Inflammatory macrophage (primary cell): ENCODE results near the gene APOBEC3H.
A peak's percentile ranks its signal among the peaks of the same experiment; 100 is the strongest.

Experiments used
- DNase-seq, 2 donors: peaks; one replicate each; pipeline ENCODE4 v3.0.0-alpha.2; 2020 to 2022

Gene APOBEC3H

DNA sequence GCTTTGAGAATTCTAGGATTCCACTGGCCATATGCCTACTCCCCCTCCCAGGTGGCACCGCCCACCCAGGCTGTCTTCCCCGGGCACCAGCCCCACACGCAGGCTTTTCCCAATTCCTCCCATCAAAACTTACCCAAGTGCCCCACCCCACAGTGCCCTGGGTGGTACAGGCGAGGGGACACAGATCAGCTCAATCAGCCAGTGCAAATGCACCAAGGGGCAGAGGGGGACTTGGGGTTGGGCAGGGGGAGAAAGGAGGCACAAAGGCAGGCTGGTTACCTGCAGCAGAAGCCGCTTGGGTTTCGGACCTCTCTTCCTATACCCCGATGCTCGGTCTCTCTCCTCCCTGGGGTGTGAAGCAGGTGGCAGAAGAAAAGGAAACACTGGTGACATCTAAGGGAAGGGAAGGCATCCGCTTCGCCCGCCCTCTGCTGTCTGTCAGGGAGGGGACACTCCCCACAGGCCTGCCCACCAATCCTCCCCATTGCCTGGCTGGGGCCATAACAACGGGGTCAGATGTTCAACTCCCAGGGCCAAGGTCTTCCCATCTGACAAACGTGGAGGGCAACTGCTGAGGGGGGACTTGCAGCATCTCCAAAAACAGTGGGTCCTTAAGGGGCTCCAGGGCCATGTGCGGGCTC lies 41.4 kb downstream of the APOBEC3H start:
- DNase-seq, result no peak

DNA sequence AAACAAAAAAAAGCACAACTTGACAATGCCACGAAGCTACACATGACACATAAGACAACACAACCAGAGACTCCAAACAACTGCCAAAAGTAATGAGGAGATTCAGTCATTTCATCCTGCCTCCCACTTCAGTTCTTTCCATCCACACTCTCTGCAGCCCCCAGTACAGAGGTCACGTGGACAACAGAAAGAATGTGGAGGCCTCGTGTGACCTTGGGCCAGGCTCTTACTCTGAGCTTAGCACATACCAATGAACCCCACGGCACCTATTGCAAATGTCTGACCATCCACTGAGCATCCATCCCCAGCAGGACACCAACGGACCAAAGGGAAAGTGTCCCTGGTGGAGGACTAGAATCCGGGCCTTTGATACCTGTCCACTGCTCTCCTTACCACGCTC lies 42.9 kb downstream of the APOBEC3H start:
- DNase-seq, result no peak

DNA sequence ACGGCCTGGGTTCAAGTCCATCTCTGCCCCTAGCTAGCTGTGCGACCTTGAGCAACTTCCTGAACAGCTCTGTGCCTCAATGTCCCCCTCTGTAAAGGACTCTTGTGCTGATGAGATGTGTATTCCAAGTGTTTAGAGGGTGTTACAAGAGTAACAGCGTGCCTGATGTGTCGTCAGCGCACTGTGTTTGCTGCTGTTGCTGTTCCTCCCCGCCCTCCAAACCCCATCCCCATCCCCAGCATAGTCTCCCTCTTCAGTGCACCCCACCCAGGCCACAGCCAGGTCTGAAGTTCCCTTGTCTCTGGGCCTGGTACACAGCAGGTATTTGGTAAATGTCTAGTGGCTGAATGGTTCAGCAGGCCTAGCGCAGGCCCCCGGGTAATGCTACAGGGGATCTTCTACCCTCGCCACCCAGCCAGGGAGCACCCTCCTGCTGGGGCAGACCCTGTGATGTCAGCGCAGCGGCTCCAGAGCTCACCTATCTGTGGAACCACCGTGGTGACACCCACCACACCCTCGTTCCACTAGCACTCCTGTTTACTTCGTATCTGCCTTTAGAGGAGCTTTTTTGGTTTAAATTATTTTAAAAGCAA lies 45.1 kb downstream of the APOBEC3H start:
- no peak for DNase-seq

DNA sequence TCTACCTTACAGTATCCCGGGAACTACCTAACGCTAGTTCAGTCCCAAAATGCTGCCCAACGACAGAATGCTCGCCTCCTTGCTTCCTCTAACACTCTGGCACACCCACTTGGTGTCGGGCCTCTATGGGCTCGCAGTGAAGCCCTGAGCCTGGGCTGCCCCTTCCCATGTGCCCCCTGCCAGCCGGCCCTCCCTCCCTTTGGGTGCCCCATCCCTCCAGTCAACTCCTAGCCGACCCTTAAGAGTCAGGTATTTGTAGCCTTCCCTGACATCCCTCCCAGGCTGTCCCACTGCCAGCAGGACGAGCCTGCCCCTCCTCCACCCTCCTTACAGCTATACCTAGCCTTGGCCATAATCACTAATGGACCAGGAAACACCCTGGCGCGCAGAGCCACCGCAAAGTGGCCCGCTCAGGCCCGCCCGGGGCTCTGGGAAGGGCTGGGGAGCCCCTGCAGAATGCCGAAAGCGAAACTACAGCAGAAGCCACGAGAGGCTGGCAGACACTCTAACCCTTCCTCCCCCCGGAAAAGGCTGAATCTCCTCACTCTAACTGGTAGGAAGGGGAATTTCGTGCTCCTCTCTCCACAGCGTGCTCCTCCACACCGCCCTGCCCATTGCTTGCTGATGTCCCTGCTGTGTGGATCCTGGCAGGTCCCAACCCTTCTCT lies 47.2 kb downstream of the APOBEC3H start:
- peak; percentile 9 to 44 for DNase-seq

DNA sequence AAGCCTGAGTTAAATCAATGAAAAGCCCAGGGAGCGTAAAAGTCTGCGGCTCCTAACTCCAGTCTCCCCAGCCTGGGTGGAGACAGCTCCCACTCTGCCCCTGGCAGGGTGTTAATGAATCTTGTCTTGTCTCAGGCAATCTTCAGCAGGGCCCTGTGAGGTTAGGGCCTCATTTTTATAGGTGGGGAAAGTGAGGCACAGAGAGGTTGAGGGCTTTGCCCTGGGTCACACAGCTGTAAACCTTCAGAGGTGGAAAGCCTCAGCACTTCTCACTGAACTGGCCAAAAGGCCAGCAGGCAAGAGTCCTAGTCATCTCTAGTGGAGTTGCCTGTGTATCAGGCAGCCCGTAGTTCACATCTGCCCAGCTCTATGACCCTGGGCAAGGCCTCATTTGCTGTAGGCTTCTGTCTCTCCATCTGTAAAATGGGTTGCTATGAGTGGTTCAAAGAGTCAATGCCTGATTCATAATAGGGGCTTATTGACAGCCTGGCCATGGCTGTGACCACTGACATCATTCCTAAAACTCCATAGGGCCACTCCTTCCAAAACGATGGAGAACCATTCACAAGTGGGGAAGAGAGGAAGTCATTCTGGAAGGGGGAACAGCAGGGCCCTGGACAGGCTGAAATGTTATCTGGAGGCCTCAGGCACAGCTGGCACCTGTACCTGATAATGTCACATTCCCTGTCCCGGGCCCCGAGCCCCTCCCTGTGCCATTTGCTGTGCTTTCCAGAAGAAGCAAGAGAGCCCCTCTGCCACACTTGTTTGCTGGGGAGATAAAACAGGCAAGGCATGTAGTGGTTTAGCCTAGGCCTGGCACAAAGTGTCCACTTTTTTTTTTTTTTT lies 49.4 kb downstream of the APOBEC3H start:
- DNase-seq, result no peak

DNA sequence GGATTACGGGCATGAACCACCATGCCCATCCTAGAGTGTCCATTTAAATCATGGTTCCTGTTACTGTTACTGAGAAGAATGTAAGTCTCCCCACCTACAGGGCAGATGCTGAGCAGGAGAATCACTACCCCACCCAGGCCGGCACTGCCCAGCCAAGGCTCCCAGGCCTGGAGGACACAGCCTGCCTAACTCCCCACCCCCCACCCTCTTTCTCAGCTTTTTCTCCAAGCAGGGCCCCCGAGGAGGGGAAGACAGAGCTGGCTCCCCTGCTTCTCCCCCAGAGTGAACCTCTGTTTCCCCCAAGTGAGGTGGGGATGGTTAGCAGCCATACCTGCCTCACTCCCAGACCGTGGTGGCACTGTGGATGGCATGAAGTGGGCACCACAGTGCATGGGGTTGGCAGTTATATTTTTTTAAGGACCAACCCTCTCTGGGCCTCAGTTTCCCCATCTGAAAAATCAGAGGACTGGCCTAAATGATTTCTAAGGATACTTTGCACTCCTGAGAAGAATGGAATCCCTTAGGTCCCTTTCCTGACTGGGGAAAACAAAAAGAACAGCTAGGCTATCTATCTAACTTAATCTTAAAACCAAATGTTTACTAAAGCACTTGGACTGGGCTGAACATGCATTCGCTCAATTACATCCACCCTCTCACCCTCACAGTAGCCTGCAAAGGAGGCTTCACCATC lies 50.4 kb downstream of the APOBEC3H start:
- DNase-seq, result no peak

DNA sequence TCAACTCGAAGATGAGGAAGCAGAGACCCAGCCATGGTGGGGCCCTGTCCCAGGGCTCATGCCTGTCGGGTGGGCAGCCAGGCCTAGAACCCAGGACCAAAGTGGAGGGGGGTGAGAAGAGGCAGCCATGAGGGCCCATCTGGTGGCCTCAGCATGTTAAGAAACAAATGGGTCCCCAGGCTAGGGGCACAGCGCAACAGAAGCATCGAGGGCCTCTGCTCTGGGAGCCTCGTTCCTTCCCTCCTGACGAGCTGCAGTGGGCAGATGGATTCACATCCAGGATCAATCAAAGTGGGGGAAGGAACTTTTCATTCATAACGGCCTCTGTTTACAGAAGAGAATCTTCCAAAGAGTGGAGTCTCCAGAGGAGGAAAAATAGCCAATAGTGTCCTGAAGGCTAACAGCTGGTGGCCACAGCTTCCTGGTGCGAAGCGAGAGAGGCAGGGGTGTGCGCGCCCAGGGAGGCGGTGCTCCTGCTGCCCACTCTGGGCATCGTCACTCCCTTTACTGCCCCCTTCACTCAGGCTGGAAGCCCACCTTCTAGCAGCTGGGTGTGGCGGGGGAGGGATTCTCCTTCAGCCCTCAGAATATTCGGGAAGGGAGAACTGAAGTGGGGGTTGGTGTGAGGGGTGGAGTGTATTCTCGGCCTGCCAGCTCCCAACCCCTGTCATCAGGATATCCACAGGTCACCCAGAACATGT lies 51.1 kb downstream of the APOBEC3H start:
- DNase-seq, result no peak

DNA sequence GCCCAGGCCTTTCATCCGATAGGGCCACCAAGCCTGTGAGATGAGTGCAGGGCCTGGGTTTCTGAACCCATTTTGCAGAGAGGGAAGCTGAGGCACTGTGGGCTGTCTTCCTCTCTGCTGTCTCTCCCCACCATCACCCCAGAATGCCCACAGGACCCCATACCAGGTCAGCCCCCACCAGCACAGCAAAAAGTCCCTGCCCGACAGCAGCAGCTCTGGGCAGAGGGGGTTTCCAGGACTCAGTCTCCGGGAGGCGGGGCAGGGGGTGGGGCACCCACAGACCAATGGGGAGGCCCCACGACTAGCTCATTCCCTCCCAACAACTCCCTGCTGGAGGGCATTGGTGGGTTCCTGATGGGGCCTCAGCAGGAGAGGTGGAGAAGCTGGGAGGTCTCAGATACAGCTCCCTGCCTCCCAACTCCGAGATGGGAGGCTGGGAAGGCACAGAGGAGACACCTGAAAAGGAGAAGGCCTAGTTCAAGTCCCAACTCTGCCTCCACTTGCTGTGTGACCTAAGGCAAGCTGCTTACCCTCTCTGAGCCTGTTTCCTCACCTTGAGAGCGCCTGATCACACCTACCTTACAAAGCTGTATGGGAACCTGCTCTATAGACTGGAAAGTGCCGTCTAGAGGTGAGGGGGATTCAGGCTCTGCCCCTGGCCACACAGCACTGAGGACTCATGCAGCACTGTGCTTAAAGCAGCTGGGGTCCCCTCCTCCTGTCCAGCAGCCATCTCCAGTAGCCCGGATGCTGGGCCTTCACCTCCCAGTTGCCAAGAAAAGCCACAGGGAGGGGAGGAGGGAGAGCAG lies 51.9 kb downstream of the APOBEC3H start:
- no peak for DNase-seq

DNA sequence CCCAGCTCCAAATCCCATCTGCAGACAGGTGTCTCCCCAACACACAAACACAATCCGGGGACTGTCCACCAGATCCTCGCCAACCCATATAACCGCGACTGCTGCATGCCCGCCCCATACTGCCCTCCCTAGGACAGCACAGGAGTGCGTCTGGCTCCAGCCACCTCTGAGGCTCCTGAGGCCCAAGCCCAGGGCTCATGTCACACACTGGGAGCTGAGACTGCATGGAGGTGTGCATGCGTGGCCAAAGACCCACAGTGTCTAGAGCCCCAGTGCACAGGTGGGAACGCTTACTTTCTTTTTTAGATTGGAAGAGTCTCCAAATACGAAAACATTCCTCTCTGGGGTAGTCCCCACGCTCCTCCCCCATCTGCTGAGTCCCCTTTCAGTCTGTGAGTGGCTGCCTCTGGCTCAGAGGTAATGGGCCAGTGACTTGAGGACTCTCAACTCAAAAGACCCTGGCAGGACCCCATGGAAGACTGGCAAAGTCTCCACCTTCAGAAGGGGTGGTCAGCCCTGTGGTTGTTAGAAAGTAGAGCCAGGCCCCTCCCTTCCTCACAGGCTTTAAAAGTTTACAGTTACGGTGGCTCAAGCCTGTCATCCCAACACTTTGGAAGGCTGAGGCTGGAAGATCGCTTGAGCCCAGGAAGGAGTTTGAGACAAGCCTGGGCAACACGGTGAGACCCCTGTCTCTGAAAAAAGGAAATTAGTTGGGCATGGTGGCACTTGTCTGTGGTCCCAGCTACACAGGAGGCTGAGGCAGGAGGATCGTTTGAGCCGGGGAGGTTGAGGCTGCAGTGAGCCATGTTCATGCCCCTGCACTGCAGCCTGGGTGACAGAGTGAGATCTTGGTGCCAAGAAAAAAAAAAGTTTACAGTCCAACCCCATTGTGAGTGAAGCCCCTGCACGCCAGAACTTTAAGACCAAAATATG lies 53.1 kb downstream of the APOBEC3H start:
- no peak for DNase-seq

DNA sequence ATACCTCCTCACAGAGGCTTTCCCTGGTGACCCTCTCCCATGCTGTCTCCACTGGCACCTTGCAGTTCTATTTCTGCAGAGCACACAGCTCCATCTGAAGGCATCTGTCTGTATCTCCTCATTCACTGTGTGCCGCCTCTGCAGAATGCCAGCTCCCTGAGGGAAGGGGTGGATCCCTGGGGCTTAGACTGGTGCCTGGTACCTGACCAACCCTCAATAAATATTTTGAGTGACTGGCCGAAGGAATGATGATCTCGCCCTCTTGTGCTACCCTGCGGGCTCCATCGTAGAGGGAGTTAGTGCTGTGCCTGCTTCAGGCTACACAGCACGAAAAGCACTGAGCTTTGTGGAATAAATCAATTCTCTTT lies 53.8 kb downstream of the APOBEC3H start:
- DNase-seq, result no peak

DNA sequence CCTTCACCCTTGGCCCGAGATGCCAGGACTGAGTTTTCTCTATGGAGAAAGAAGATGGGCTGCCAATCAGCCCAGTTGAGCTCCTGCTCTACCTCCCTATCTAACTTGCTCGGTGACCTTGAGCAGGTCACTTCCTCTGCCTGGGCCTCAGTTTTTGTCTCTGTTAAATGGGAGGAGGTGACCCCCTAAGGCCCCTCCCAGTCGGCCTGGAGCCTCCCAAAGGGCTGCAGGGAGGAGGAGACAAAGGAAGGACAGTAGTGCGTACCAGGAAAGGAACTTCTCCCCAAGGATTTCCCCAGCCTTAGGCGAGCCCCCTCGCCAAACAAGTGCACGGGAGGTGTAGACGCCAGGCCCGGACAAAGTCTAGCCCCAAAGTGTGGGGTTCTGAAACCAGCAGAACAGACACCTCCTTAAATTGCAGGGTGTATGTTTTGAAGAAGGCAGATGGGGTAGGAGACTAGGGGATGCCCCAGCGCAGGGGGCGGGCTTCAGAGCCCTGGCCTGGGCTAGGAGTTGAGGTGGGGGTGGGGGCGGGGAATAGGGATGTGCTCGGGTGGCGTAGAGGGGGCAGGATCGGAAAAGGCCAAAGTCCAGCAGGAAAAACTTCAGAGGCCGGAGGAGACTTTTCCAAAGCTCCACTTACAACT lies 54.4 kb downstream of the APOBEC3H start:
- no peak for DNase-seq

DNA sequence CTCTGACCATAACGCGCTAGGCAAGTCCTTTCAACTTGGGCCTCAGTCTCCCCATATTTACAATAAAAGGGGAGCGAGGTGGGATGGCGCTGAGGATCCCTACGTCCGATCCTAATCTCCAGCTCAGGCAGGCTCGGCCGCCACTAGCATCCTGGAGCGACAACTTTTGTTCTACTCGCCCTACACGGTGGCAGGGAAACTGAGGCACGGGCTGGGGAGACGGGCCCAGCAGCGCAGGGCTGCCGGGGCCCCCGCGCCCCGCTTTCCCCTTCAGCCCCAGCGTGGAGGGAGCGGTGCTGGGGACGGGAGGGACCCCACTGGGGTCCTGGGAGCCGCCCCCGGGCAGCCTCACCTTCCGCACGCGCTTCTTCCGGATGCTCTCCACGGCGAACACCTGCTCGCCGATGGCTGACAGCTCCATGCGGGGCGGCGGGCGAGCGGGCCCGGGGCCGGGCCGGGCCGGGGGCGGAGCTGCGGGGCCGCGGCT lies 55.0 kb downstream of the APOBEC3H start:
- no peak for DNase-seq

DNA sequence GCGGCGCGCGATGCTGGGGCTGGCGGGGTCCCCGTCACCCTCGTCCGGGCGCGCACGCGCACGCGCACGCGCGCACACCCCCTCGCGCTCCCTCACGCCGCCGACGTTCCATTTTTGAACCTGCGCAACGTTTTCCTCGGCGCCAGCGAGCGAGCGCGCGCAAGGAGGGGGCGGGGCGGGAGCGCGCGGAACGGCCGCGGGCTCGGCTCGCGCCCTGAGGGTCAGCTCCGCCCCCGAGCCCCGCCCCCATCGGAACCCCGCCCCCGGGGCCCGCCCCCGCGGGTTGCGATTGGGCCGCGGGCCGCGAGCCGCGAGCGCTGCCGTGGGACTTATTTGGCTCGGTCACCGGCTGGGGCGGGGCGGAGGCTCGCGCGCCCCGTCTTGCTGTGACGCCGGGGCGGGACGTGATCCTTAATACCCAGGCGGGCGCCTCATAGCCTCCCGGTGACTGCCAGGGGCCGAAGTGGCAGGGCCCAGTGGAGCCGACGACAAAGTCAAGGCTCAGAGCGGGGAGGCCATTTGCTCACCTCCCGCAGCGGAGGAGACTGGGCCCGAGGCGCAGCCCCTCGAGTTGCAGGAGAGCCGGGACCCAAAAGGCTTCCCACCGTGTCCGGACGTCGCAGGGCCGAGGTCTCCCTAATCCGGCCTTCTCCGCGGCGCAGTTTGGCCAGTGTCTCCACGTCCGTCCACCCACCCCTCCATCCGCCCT lies 55.6 kb downstream of the APOBEC3H start, which contains the start of gene CBX7:
CBX7 (minus strand) TSS at position 170 of the 709 bp plus-strand sequence. CDS start 236 bp downstream, outside the sequence.
- peak; percentile 90 to 94 for DNase-seq

DNA sequence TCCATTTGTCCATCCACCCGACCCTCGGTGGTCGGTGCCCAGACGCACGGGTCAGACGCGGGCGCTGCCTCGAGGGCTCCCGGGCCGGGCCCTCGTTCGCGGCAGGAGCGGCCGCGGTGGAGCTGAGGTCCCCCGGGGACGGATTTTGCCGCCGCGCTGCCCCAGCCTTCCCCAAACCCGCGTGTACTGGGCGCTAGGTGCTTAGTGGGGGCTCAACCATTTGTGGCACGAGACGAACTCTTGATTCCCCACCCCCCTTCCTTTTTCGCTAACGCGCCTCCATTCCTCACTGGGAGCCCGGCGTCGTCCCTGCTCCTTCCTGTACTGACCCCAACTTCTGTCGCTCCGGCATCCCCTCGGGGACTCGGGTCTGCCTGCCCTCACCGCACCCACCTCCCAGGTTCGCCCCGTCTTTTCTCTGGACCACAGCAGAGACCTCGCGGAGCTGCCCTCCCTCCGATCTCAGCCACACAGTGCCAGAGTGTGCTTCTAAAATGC lies 56.2 kb downstream of the APOBEC3H start:
- DNase-seq, result no peak
